HepG2 (cell line): ENCODE data around the gene CDK6. TPM values are rescaled to one million over a fixed set of nuclear protein-coding genes. Genes with fewer than 3 reads are reported as not detected.

Source experiments
- KAT2B ChIP-seq: fragments of 150-350 bp; IDR thresholded peaks from 2 replicates; pipeline ENCODE4 v1.6.1; 2014; ENCODE audit warnings: low read depth, low read length, borderline replicate concordance
- MAFG ChIP-seq: sonication (generic); formaldehyde crosslinking; IDR thresholded peaks from 2 replicates; pipeline ENCODE4 v1.5.1; 2020; ENCODE audit warnings: mild to moderate bottlenecking, missing genetic modification reagents
- MATR3 ChIP-seq: sonication (generic); formaldehyde crosslinking; IDR thresholded peaks from 2 replicates; pipeline ENCODE4 v1.4.0; 2020; ENCODE audit warnings: missing genetic modification reagents
- MBD4 ChIP-seq: IDR thresholded peaks from 2 replicates; pipeline ENCODE4 v1.6.1; 2012; ENCODE audit warnings: low read length, inconsistent platforms, borderline replicate concordance
- PAWR ChIP-seq: sonication (generic); formaldehyde crosslinking; IDR thresholded peaks from 2 replicates; pipeline ENCODE4 v1.4.0; 2020; ENCODE audit warnings: missing genetic modification reagents, mild to moderate bottlenecking, borderline replicate concordance
- TBL1XR1 ChIP-seq: fragments of 150-350 bp; IDR thresholded peaks from 2 replicates; pipeline ENCODE4 v1.6.1; 2014; ENCODE audit warnings: borderline replicate concordance, low read length; ENCODE audit not compliant: partially characterized antibody
- ZBTB3 ChIP-seq: sonication (generic); formaldehyde crosslinking; IDR thresholded peaks from 2 replicates; pipeline ENCODE4 v1.4.0; 2020; ENCODE audit warnings: low read depth, mild to moderate bottlenecking, moderate library complexity, missing genetic modification reagents, borderline replicate concordance
- ZNF431 ChIP-seq: sonication (generic); formaldehyde crosslinking; IDR thresholded peaks from 2 replicates; pipeline ENCODE4 v1.9.0; 2022; ENCODE audit warnings: missing genetic modification reagents, low read depth, mild to moderate bottlenecking, borderline replicate concordance
- ZNF878 ChIP-seq: sonication (generic); formaldehyde crosslinking; IDR thresholded peaks from 2 replicates; pipeline ENCODE4 v1.8.1; 2023; ENCODE audit warnings: mild to moderate bottlenecking, missing genetic modification reagents, moderate library complexity
- ZSCAN25 ChIP-seq: sonication (generic); formaldehyde crosslinking; IDR thresholded peaks from 2 replicates; pipeline ENCODE4 v1.8.0; 2022; ENCODE audit warnings: mild to moderate bottlenecking, missing genetic modification reagents
- polyA plus RNA-seq, 8 experiments: library from polyadenylated mRNA; depleted of rRNA in 3 of 8; stranded (reverse) in 7 of 8; unstranded in 1 of 8; fragments of >200 nt; fragmentation: Illumina TruSeq in 4 of 8; extraction: Trizol in 4 of 8; gene quantifications; 2 replicates each; pipeline versions ENCODE4 v1.2.1 to v1.2.3, GENCODE V29; 2011 to 2016; ENCODE audit warnings: low read depth in 4 of 8, missing spikeins in 1 of 8, mixed read lengths in 1 of 8; ENCODE audit not compliant: insufficient read depth in 1 of 8
- total RNA-seq, 5 experiments: library from RNA; depleted of rRNA; stranded (reverse); fragments of >200 nt; fragmentation: Illumina TruSeq; extraction: Trizol; gene quantifications; 2 replicates each; pipeline ENCODE4 v1.2.3, GENCODE V29; 2016; ENCODE audit warnings: low read depth in 1 of 5
- TF ChIP-seq, protein P1 (sequence below): sonication (generic); formaldehyde crosslinking; IDR thresholded peaks from 2 replicates; pipeline ENCODE4 v1.5.0; 2020; ENCODE audit warnings: missing genetic modification reagents, mild to moderate bottlenecking, borderline replicate concordance
- TF ChIP-seq, protein P2 (sequence below): IDR thresholded peaks from 2 replicates; pipeline ENCODE4 v1.6.1; 2016; ENCODE audit warnings: low read depth
- TF ChIP-seq, protein P3 (sequence below): sonication (generic); formaldehyde crosslinking; IDR thresholded peaks from one replicate; pipeline ENCODE4 v1.5.1; 2020; ENCODE audit warnings: mild to moderate bottlenecking, missing genetic modification reagents; ENCODE audit errors: not compliant biosample characterization
- TF ChIP-seq, protein P4 (sequence below): IDR thresholded peaks from 2 replicates; pipeline ENCODE4 v1.6.1; 2016; ENCODE audit warnings: missing compliant biosample characterization, missing genetic modification reagents, borderline replicate concordance

CDK6 gene
- total and polyA plus RNA-seq, 2 of the 13 experiments (the other 11 are each of a cell fraction or from before 2014, with no cell fraction given), result 34.6 to 90.8 TPM

DNA sequence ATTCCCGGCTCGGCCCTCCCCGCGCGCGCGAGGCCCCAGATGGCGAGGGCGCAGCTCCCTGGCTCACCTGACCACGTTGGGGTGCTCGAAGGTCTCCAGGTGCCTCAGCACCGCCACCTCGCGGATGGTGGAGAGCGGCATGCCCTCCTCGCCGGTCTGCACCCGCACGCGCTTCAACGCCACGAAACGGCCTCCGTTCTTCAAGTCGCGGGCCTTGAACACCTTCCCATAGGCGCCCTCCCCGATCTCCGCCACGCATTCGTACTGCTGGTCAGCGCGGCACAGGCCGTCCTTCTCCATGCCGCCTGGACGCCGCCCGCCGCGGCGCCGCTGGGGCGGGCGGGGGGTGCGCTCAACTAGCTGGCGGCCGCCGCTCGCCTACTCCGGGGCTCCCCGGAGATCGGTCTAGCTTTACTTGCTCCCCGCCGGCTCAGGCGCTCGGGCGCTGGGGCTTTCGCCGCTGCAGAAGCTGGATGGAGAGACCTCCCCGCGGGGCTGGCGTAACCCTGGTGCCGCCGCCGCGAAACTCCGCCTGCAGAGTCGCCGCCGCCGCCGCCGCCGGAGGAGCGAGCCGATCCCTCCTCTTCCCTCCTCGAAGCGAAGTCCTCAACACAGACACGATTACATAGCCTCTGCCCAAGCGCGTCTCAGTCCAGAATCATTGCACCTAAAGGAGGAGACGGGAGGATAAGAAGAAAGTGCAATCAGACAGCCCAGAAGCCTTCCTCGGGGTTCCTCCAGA is 3.2 kb downstream of the CDK6 start (continued):
- TF ChIP-seq, protein P1, sequence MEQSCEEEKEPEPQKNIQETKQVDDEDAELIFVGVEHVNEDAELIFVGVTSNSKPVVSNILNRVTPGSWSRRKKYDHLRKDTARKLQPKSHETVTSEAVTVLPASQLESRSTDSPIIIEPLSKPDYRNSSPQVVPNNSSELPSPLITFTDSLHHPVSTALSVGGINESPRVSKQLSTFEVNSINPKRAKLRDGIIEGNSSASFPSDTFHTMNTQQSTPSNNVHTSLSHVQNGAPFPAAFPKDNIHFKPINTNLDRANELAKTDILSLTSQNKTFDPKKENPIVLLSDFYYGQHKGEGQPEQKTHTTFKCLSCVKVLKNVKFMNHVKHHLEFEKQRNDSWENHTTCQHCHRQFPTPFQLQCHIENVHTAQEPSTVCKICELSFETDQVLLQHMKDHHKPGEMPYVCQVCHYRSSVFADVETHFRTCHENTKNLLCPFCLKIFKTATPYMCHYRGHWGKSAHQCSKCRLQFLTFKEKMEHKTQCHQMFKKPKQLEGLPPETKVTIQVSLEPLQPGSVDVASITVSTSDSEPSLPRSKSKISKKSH (CRISPR knock-in tag), result no peak
- no peak for TF ChIP-seq TBL1XR1
- no peak for TF ChIP-seq MAFG (CRISPR knock-in tag)
- no peak for TF ChIP-seq PAWR (CRISPR knock-in tag)
- TF ChIP-seq, protein P2, sequence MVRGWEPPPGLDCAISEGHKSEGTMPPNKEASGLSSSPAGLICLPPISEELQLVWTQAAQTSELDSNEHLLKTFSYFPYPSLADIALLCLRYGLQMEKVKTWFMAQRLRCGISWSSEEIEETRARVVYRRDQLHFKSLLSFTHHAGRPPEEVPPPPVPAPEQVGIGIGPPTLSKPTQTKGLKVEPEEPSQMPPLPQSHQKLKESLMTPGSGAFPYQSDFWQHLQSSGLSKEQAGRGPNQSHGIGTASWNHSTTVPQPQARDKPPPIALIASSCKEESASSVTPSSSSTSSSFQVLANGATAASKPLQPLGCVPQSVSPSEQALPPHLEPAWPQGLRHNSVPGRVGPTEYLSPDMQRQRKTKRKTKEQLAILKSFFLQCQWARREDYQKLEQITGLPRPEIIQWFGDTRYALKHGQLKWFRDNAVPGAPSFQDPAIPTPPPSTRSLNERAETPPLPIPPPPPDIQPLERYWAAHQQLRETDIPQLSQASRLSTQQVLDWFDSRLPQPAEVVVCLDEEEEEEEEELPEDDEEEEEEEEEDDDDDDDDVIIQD (CRISPR knock-in tag), result no peak
- no peak for TF ChIP-seq ZBTB3 (CRISPR knock-in tag)
- TF ChIP-seq, protein P3, sequence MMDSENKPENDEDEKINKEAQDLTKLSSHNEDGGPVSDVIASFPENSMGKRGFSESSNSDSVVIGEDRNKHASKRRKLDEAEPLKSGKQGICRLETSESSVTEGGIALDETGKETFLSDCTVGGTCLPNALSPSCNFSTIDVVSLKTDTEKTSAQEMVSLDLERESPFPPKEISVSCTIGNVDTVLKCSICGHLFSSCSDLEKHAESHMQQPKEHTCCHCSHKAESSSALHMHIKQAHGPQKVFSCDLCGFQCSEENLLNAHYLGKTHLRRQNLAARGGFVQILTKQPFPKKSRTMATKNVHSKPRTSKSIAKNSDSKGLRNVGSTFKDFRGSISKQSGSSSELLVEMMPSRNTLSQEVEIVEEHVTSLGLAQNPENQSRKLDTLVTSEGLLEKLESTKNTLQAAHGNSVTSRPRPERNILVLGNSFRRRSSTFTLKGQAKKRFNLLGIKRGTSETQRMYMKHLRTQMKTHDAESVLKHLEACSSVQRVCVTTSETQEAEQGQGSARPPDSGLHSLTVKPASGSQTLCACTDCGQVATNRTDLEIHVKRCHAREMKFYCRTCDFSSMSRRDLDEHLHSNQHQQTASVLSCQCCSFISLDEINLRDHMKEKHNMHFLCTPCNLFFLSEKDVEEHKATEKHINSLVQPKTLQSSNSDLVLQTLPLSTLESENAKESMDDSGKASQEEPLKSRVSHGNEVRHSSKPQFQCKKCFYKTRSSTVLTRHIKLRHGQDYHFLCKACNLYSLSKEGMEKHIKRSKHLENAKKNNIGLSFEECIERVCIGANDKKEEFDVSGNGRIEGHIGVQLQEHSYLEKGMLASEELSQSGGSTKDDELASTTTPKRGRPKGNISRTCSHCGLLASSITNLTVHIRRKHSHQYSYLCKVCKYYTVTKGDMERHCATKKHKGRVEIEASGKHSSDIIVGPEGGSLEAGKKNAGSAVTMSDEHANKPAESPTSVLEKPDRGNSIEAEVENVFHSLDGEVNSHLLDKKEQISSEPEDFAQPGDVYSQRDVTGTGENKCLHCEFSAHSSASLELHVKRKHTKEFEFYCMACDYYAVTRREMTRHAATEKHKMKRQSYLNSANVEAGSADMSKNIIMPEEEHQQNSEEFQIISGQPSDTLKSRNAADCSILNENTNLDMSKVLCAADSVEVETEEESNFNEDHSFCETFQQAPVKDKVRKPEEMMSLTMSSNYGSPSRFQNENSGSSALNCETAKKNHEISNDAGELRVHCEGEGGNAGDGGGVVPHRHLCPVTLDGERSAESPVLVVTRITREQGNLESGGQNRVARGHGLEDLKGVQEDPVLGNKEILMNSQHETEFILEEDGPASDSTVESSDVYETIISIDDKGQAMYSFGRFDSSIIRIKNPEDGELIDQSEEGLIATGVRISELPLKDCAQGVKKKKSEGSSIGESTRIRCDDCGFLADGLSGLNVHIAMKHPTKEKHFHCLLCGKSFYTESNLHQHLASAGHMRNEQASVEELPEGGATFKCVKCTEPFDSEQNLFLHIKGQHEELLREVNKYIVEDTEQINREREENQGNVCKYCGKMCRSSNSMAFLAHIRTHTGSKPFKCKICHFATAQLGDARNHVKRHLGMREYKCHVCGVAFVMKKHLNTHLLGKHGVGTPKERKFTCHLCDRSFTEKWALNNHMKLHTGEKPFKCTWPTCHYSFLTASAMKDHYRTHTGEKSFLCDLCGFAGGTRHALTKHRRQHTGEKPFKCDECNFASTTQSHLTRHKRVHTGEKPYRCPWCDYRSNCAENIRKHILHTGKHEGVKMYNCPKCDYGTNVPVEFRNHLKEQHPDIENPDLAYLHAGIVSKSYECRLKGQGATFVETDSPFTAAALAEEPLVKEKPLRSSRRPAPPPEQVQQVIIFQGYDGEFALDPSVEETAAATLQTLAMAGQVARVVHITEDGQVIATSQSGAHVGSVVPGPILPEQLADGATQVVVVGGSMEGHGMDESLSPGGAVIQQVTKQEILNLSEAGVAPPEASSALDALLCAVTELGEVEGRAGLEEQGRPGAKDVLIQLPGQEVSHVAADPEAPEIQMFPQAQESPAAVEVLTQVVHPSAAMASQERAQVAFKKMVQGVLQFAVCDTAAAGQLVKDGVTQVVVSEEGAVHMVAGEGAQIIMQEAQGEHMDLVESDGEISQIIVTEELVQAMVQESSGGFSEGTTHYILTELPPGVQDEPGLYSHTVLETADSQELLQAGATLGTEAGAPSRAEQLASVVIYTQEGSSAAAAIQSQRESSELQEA (CRISPR knock-in tag), result no peak
- TF ChIP-seq ZNF878 (CRISPR knock-in tag), result no peak
- TF ChIP-seq MATR3 (CRISPR knock-in tag), result no peak
- TF ChIP-seq MBD4, result no peak
- no peak for TF ChIP-seq ZSCAN25 (CRISPR knock-in tag)
- TF ChIP-seq KAT2B, result no peak
- TF ChIP-seq, protein P4, sequence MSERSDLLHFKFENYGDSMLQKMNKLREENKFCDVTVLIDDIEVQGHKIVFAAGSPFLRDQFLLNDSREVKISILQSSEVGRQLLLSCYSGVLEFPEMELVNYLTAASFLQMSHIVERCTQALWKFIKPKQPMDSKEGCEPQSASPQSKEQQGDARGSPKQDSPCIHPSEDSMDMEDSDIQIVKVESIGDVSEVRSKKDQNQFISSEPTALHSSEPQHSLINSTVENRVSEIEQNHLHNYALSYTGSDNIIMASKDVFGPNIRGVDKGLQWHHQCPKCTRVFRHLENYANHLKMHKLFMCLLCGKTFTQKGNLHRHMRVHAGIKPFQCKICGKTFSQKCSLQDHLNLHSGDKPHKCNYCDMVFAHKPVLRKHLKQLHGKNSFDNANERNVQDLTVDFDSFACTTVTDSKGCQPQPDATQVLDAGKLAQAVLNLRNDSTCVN (CRISPR knock-in tag), result peak; percentile 62; the same call in 1 of the 2 replicates
- TF ChIP-seq ZNF431 (CRISPR knock-in tag), result no peak
